H4 (cell line): Measurements from ENCODE around the gene RASAL3. TPM values are rescaled to one million over a fixed set of nuclear protein-coding genes. Genes with fewer than 3 reads are reported as not detected.
A peak's percentile ranks its signal among the peaks of the same experiment; 100 is the strongest.

Experiments used
- DNase-seq: peaks from one replicate; pipeline ENCODE4 v3.0.0-alpha.2; 2015; ENCODE audit warnings: low spot score
- total RNA-seq: library from RNA; depleted of rRNA; stranded (reverse); fragments of >200 nt; shearing (Covaris generic); gene quantifications from 2 replicates; pipeline ENCODE4 v1.2.3, GENCODE V29; 2014

RASAL3 gene
- total RNA-seq, 1 experiment from 2014 or later = not detected

DNA sequence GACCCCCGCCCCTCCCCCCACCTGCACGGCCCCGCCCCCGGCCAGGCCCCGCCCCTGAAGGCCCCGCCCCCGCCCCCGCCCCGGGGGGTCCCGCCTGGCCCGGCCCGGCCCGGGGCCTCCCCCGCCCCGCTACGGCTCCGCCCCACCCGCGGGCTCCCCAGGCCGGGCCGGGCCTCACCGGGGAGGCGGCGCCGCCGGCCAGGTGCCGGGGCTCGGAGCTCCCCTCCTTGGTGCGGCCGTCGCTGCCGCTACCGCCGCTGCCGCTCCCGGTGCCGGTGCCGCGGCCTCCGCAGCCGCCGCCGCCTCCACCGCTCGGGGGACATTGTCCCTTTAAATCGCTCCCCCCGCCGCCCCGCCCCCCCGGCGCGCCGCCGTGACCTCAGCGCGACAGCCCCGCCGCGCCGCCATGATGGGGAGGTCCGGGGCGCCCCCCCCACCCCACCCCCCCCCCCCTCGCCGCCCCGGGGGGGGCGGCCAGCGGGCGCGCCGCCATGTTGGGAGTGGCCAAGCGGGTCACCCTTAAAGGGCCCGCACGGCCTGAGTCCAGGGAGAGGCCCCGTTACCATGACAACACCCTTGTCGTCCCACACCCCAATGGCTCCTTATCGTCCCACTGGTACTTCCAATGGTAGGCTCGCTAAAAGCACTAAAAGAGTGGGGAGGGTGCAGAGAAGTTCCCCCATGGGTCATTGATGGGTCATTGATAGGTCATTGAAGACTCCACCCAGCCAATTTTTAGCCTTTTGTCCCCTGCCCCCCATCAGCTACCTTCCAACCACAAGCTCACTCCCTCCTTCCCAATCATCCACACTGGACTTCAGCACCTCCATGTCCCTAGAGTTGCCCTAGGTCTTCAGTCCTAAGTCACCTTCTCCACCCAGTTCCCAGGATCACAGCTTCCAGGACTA is 14.5 kb downstream of the RASAL3 start, which contains the start of gene WIZ:
Gene WIZ, minus strand, starts transcription at position 337 of the 908 bp plus-strand sequence. CDS start 1,649 bp downstream, outside the sequence.
- DNase-seq = peak; percentile 70

DNA sequence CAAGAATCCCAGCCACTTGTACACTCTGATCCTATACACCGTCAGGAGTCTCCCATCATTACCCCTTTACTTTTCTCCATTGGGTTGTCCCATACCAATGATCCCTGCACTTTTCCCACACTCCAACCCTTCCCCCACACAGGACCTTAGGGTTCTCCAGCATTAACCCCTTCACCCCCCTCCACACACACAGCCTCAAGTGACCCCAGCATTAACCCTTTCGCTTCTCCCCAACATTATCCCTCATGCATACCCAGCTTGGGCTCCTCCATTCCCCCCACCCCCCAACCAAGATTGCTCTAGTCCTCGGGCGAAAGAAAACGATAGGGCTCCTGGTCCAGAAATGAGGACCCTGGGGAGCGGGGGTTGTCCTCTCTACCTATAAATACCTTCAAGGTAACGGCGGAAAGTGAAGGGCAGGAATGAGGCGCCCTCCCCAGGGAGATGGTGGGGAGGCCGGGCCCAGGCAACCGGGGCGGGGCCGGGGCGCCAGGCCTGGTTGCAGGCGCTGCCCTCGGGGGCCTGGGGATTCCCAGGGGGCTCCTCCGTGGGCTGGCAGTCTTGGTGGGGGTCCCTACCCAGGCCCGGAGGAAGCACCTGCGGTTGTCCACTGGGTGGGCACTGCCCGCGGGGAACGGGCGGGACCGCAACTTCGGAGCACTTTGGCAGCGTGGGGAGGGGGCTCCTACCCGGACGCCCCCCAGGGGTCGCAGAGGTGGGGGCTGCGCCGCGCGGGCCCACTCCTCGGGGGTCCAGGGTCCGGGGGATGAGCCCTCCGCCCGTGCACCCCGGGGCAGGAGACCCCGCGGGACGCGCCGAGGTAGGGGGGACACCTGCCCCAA is 15.3 kb downstream of the RASAL3 start:
- DNase-seq = no peak

DNA sequence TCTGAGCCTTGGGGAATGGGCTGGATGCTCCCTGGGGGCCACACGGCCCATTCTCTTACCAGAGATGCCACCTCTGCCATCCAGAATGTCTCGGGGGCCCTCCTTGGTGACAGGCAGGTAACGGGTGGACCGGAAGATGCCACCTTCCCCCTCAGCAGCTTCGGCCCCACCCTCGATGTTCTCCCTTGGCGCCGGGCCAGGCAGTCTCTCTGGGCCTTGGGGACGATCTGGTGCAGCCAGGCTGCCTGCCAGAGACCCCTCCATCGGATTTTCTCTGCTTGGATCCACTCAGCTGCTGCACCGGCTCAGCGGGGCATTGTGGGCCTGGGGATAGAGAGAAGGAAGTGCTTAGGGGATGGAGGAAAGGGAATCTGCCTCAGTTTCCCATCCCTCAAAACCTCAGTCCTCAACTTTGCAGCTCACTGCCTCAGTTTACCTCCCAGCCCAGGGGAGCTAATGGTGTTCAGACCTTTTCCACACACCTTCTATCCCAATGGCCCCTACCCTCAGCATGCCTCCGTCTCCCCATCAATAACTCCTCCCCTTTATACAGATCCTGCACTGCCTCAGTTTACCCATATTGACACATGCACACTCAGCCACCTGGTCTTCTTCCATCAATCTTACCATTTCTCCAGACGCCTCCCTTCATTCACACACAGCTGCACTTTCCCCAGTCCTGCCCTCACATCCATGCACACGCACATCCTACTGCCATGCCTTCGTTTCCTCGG is 16.1 kb downstream of the RASAL3 start:
- DNase-seq = no peak

DNA sequence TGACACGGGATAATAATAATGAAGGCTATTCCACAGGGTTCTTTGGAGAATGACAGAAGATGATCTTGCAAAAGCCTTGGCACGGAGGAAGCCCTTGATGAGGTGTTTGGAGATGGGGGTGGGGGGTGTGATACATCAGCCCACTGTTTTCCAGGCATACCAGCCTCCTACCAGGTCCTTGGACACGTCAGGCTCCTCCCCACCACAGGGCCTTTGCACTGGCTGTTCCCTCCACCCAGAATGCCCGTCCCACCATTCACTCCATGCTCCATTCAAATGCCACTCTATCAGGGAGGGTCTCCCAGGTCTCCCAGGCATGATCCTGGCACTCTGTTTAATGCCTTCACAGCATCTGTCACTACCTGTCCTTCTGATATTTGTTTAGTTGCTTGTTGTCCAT is 17.3 kb downstream of the RASAL3 start:
- DNase-seq = no peak

DNA sequence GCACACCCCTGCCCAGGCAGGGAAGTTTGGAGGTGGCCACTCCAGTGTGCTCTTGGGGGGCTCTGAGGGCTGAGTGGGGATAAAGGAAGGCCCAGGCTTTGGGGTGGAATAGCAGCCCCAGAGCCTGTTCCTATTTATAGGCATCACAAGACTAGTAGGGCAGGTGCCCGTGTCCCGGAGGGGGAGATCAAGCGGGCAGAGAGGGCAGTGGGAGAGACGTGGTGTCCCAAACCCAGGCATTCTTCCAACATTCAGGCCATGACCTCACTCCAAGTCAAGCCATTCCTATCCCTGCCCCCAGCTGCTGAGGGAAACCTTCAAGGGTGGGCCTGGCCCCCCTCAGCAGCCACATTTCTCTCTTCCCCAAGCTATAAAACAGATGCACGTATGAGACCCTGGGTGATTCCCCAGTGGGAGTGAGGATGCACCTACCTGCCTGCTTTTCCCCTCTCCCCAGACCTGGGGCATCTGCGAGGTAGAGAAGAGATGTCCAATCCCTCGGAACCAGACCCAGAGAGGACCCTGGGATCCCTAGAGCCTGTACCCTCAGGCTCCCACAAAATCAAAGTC is 18.5 kb downstream of the RASAL3 start:
- no peak for DNase-seq

DNA sequence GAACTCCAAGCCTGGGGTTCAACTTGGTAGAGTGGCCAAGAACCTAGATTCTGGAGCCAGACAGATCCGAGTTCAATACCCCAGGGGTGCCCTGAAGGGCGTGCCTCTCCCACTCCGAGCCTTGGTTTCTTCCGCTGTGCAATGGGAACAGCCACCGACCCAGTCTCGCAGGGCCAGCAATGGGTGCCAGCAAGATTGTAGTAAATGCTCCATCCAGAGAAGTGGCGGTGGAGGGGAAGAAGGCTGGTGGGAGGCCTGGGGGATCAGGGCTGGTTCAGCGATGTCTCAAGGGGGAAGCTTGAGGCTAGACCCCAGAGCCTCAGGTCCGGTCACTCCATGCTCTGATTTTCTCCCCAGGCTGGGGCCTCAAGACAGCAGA is 19.1 kb downstream of the RASAL3 start:
- no peak for DNase-seq

DNA sequence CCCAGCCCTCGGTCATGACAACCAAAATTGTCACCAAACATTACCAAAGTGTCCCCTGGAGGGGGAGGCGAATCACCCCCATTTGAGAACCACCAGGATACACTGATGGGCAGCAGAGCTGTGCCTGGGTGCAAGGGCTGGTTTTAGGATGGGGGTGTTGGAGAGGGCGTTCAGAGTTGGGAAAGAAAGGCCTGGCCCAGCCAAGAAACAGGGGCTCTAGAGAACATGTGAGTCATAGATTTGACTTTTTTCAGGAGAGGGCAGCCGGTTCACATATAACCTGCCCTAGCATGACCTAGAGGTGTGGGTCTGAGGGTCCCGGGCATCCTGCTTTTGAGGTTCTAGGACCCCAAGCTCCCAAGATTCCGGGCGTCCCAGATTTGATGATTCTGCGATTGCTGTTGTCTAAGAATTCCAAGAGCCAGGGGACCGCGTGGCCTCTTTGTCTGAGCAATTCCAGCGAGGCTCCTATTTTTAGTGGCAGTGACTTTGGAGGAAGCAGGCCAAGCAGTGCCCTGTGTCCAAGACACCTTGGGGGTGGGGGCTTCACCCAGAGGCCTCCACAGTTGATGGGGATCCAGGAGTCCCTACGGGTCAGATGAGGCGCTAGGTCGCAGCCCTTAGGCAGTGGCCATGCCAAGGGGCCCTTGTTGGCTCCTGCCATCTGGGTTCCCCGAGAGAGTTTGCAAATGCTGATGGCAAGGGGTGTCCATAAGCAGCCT is 19.7 kb downstream of the RASAL3 start:
- DNase-seq = no peak

DNA sequence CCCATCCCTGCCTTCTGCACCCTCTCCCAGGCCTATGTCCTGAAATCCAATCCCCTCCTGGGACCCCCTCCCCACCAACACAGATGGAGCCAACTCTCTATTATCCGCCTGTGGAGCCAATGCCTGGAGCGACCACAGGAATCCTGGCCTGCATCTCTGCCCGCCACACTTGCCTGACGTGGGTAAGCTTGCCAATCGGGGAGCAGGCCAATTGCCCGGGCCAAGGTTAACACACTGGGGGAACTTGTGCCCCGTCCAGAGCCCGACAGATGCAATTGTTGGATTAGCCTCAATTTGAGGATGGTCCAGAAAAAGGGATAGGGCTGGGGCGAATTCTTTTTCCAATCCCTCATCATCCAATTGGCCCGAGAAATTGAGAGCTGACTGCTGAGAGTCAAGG is 20.5 kb downstream of the RASAL3 start:
- no peak for DNase-seq

DNA sequence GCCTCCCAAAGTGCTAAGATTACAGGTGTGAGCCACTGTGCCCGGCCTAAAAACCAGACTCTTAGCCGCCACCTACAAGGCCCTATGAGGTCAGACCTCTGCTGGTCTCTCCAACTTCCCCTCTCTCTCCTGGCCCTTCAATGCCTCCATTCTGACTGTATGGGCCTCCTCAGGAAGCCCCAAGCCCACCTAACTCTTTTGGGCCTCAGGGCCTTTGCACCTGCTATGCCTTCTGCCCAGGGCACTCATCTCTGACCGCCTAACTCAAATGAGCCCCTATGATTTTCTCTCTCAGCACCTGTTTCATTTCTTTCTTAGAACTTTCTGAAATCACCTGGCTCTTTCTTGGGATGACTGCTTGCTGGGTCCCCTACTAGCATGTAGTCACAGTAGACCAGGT is 21.0 kb downstream of the RASAL3 start:
- no peak for DNase-seq

DNA sequence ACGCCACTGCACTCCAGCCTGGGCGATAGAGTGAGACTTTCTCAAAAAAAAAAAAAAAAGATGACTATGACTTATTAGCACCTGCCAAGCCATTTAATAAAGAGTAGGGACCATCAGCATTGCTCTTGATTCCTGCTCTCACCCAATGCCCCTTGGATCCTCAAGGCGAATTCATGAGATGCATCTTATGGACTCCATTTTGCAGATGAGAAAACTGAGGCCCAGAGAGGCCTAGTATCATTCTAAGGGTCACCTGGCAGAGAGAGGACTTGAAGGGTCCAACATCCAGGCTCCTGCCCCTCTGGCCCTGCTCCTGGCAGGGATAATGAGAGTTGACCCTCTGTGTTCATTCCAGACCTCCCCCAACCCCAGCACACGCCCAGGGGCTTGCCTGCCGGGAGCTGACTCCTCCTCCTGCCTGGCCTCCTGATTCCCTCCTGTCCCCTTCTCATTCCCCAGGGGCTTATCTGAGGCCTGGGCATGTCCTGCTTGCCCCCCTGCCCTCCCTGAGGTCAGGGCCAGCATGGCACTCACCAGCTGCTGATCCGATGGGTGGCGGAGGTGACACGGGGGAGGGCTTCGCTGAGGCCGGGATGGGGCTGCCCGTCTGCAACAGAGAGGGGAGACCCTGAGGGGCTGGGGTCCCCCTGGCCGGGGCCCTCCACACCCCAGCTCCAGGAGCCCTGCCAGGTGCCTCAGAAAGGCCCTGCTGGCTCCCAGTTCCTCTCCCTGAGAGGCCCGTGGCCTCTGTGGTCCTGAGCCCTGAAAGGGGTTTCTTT is 22.0 kb downstream of the RASAL3 start:
- no peak for DNase-seq

DNA sequence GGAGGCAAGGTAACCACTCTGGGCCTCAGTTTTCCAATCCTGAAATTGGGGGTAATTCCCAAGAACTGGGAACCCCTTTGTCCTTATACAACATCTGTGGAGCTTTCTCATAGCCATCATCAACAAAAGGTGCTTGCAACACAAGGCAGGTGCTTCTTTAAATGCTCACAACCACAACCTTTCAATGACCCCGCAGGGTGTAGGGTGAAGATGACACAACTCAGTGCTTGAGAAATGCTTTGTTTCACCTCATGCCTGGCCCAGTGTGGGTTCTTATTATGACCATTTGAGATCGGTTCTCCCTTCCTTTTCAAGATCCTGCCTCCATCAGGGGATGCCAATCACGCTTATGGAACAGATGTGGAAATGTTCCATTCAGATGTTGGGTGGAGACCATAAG is 23.0 kb downstream of the RASAL3 start:
- DNase-seq = no peak

DNA sequence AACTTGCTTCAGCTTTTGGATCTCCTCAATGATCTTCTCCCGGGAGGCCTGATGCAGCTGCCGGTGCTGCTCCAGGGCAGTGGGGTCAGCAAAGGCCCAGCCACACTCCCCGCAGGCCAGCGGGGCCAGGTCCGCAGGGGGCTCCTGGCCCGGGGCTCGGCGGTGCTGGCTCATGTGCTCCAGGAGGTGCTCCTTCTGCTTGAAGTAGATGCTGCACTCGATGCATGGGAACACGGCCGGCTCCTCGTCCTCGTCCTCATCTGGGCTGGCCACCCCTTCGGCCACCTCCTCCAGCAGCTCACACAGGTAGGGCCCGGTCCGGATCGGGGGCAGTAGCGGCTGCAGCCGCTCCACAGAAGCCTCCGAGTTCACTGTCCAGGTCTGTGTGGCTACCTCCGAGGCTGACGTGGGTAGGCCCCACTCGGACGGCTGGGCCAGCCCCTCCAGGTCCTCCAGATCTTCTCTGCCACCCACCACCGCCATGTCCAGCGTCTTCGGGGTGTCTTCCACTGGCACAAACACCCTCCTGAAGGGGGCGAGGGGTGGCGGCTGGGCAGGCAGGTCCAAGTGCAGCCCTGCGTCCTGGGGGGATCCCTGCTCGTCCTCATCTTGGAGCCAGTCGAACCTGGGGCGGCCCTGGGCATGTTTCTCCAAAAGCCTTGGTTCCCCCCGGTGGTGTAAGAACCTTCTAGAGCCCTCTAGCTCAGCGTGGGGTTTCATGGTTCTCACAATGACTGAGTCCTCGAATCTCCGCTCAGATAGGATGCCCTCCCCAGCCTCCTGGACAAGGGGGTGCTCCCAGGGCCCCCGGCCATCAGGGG is 24.3 kb downstream of the RASAL3 start:
- DNase-seq = no peak

DNA sequence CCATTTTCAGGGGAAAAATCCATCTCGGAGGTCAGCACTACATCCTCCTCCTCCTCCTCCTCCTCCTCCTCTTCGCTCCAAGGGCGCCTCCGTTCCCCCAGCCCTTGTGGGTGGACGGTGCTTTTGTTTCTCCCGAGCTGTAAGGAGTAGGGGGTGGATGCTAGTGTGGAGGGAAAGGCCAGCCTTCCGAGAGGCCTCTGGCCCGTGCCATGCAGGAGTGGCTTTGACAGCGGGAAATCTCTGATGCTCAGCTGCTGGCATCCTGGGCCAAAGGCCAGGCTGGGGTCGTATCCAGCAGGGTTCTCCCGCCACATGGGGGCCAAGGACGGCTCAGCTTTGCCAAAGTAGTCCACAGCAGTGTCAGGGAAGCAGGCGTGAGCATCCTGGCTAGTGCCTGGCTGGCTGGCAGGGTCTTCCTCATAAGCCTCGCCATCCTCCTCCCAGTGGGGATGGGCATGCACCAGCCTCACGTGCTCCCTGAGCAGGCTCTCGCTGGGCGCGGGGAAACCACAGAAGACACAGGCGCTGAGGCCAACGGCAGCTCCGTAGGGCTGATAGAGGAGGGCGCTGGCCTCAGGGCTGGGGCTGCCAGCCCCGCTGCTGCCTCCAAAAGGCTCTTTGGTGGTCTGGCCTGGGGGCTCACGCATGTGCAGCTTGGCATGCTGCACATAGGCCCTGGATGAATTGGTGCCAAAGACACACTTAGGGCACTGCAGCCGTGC is 25.1 kb downstream of the RASAL3 start:
- no peak for DNase-seq

DNA sequence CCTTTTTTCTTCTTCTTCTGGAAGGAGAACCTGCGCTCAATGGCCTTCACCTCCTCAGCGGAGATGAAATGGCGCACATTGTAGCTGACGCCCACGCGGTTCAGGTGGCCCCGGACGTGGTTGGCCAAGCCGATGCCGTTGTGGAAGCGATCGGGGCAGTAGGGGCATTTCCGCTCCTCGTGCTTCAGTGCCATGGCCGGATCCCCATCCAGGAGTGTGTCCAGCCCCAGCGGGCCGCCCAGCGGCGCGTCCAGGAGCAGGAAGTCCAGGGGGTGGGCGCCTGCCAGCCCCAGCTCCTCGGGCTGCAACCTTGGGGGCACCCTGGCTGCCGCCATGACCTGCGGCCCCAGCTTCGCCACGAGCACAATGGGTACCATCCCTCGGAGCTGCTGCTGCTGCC is 25.8 kb downstream of the RASAL3 start:
- no peak for DNase-seq

DNA sequence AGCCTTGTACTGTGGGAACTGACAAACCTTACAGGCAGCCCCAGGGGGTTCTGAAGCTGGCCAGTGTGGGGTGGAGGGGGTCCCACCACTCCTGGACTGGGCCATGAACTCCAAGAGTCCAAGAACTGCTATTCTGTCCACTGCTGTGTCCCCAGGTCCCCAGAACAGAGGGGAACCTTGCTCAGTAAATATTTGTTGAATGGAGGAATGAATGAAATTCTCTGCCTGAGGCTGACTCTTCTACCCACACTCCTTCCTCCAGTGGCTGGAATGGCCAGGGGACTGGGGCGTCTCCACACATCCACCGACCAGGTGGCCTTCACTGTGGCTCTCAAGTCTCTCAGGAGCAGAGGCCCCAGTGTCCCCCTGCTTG is 26.2 kb downstream of the RASAL3 start:
- DNase-seq = no peak

DNA sequence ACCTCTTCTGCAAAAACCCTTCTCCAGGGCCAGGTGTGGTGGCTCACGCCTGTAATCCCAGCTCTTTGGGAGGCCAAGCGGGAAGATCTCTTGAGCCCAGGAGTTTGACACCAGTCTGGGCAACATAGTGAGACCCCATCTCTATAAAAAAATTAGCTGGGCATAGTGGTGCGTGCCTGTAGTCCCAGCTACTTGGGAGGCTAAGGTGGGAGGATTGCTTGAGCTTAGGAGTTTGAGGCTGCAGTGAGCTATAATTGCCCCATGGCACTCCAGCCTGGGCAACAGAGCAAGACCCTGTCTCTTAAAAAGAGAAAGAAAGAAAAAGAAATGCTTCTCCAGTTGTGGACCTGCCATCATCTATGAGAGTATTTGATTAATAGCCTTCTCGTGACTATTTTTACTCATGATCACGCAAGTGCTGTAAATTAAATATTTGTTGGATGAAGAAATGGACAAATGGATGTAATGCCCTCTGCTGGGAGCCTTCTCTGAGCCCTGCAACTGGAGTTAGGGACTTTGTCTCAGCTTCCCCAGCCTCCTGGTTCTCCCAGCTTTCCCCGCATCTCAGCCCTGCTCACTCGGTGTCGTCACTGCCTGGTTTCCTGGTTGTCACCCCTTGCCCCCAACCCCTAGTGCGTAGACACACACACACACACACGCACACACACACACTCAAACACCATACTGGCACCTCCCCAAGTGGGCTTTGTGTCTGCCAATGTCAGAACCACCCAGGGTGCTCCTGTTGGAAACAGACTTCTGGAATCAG is 26.8 kb downstream of the RASAL3 start:
- DNase-seq = no peak

DNA sequence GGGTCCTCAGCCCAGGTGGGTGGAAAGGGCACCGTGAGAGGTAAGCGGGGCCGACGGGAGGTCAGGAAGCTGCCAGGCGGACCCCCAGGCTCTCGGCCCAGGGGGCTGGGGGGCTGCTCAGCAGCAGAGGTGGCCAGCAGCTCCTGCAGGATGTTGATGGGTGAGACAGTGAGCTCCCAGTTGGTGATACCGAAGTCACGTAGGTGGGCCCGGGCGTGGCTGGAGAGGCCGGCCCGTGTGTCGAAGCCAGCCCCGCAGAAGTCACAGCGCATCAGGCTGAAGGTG is 27.6 kb downstream of the RASAL3 start:
- DNase-seq = no peak
